ENCODE measurements around the gene SCAMP1.

DNA sequence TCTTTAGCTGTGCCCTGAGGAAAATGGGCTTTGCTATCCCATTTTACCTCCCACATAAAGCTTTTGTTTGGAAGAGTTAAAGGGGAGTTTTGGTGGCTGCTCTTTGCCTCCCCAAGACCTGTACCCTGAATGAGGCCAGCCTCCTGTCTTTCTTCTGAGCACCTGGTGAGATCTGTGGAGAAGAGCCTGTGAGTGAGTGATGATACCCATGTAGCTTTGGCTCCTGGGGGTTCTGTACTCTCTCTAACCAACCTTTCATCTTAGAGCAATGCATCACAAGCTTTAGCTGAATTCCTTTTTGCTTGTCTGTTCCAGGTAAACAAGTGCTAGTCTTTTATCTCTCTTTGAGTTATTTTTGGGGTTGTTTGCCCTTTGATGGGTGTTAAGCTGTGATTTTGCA lies 73.6 kb downstream of the SCAMP1 start:
- TF ChIP-seq POLR2AphosphoS5 (IDR thresholded peaks at IDR 0.05; ENCODE audit: borderline replicate concordance, low read depth, low read length): no peak
- TF ChIP-seq EZH2 (IDR thresholded peaks at IDR 0.05): no peak
